GM21576 (cell line): ENCODE data around the gene TBL1X.
"Not testable (repeated sequence)": the region's sequence is repeated elsewhere in the genome, so short reads cannot be mapped to it uniquely, and the experiment has no call there.

Experiments used
- ATAC-seq: cut with Tn5 transposase; IDR thresholded peaks from one replicate; pipeline ENCODE4 v1.9.1; 2021; ENCODE audit warnings: mild to moderate bottlenecking, moderate library complexity; ENCODE audit not compliant: unreplicated experiment

The TBL1X gene

DNA sequence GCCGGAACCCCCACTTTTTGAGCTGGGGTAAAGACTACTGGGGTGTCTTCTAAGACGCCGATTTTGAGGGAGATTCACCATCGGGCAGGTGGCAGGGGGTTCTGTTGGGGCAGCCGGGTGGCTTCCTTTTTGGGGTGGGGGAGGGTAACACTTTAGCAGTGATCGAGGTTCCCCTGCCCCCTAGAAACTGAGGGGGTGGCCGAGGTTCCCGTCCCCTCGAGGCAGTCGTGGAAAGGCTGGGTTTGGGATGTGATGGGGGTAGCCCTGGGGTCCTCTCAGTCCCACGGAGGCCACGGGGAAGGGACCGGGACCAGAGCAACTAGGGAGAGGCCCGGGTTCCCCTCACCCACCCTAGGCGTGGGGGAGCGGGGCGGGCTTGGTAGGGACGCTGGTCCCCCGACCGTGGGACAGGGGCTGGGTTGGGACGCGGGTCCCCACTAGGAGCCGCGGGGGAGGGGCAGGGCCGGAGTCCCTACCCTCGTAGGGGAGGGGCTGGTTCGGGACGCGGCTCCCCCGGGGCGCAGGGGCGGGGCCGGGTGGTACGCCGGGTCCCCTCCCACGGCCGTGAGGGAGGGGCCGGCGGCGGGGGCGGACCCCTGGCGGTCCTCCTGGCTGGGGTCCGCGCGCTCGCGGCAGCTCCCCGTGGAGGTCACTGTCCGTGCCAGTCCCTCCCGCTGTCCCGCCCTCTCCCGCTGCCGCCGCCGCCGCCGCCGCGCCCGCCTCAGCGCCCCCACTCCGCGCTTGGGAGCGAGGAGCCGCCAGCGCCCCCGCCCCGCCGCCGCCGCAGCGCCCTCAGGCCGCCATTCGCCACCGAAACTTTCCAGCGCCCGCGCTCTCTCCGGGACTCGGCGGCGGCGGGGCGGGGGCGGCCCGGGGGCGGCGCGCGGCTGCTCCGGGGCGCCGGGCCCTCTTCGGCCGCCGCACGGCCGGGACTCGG lies at the start of gene TBL1X:
Gene TBL1X (plus strand): TSS at position 624 of the 937 bp plus-strand sequence. CDS start 188,529 bp downstream, outside the sequence.
- ATAC-seq: no peak

GRCh38 chrX:9416562-9417348 lies 48.1 kb upstream of the TBL1X start:
- ATAC-seq: no peak

- no peak for ATAC-seq
These were observed 46.6 kb upstream of the TBL1X start for GRCh38 chrX:9418262-9418661.

DNA sequence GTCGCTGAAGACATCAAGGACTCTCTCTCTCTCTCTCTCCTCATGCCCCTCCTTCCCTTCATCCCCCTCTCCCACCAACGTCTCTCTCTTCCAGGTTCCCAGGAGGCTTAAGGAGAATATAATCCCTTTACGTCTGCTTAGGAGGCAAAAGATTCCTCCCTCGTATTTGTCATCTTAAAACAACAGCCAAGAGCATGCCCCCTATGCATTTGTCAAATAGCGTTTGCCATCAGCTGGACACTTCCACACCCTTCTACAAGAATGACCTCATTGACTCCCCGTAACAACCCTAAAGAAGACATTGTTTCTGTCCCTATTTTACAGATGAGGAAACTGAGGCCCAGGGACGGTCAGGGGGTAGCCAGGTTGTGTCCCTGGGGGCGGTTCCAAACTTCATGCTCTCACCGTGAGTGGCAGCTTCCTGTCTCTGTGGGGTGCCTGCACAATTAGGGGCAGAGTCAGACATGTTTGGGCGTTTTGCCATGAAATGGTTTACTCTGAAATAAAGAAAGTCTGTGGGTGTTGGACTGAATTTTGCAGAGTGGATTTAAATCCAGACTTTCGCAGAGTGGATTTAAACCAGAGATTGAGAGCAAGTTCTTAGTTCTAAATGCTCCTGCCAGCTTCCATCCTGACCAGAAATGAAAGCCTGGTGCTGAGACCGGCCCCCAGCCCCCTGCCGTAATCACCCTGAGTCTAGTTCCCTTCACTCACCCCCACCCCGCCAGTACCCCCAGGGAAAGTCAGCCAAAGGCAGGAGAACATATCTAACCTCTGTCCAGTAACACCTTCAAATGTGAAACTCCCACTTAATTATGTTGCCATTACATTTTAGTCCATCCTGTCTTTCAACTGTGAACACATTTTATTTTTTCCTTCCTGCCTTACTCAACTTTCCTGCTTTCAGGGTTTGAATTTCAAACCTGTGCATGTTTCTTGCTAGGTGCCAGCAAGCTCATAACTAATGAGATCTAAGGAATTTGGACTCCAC lies 44.3 kb upstream of the TBL1X start:
- ATAC-seq: no peak

- no peak for ATAC-seq
These were observed 35.1 kb upstream of the TBL1X start for GRCh38 chrX:9429767-9430166.

- ATAC-seq: no peak
These were observed 34.4 kb upstream of the TBL1X start for GRCh38 chrX:9430346-9430921.

- no peak for ATAC-seq
These were observed 33.6 kb upstream of the TBL1X start for GRCh38 chrX:9431281-9431680.

GRCh38 chrX:9433596-9433995 lies 31.3 kb upstream of the TBL1X start:
- ATAC-seq: no peak

- no peak for ATAC-seq
These were observed 30.8 kb upstream of the TBL1X start for GRCh38 chrX:9434051-9434550.

DNA sequence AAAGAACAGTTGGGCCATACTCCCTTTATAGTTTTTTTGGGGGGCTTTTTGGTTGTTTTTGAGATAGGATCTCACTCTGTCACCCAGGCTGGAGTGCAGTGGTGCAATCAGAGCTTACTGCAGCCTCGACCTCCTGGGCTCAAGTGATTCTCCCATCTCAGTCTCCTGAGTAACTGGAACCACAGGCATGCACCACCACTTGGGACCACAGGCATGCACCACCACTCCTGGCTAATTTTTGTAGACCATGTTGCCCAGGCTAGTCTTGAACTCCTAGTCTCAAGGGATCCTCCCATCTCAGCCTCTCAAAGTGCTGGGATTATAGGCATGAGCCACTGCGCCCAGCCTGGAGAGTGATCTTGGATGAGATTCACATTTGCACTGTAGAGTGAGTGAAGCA lies 29.8 kb upstream of the TBL1X start:
- ATAC-seq: not testable (repeated sequence)

DNA sequence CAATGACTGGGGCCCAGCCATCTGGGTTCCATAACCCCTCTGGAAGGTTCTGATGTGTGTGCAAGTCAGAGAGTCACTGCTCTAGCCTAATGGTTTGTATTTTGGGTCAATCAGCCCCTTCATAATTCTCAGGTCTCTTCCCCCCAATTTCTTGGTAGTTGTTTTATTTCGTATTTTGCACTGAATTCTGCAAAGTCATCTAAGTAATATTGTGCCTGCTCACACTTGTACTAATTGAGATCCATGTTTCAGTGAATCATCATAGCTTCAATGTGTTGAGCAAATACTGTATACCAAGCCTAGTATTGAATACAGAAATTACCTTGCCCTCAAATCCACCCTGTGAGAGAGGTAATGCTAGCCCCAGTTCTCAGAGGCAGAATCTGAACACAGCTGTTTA lies 28.0 kb upstream of the TBL1X start:
- no peak for ATAC-seq

DNA sequence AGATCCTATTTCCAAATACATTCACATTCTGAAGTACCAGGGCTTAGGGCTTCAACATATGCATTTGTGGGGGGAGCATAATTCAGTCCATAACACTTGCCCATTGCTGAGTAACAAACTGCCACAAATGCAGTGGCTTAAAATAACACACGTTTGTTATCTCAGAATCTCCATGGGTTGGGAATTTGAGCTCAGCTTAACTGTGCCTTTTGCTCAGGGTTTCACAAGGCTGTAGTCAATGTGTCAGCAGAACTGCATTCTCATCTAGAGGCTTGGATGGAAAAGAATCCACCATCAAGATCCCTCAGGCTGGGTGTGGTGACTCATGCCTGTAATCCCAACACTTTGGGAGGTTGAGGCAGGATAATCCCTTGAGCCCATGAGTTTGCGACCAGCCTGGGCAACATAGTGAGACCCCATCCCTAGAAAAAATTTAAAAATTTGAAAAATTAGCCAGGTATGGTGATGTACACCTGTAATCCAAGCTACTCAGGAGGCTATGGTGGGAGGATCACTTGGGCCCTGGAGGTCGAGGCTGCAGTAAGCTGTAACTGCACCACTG lies 25.8 kb upstream of the TBL1X start:
- ATAC-seq: no peak

GRCh38 chrX:9440116-9440844 lies 24.6 kb upstream of the TBL1X start:
- no peak for ATAC-seq

- ATAC-seq: no peak
These were observed 22.8 kb upstream of the TBL1X start for GRCh38 chrX:9442056-9442455.

GRCh38 chrX:9443327-9443726 lies 21.5 kb upstream of the TBL1X start:
- ATAC-seq: no peak

GRCh38 chrX:9447906-9448305 lies 17.0 kb upstream of the TBL1X start:
- no peak for ATAC-seq

DNA sequence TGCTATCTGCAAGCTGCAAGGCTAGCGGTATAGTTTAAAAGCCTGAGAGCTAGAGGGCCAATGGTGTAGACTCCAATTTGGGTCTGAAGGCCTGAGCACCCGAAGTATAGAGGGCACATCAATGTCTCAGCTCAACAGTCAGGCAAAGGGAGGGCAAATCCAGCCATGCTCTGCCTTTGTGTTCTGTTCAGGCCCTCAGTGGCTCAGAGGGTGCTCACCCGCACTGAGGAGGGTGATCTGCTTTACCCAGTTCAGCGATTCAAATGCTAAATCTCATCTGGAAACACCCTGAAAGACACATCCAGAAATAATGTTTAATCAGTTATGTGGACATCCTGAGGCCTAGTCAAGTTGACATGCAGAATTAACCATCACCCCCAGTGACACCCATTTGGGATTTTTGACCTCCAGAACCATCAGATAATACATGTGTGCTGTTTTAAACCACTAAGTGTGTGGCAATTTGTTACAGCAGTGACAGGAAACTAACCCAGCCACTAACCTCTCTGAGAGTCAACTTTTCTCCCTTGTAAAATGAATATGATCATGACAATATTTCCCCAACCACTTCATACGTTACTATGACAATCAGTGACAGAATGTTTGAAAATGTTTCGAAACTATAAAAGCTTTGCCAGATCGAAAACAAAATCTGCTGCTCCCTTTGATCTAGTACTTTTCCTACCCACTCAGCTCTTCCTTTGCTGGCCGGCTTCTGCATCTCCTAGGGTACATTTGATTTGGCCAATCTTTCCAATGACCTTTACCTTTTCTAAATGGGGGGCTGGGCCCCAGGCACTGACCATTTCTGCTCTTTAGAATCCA lies 8.4 kb upstream of the TBL1X start:
- no peak for ATAC-seq

DNA sequence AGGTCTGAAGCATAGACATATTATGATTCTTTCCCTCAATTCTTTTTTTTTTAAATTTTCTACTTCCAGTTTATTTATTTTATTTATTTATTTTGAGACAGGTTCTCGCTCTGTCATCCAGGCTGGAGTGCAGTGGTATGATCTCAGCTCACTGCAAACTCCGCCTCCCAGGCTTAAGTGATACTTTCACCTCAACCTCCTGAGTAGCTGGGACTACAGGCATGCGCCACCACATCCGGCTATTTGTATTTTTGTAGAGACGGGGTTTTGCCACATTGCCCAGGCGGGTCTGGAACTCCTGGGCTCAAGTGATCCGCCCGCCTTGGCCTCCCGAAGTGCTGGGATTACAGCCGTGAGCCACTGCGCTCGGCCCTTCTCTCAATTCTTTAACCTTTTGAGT lies 6.8 kb upstream of the TBL1X start:
- not testable (repeated sequence) for ATAC-seq
